Activated CD4-positive, alpha-beta T cell treated with anti-CD3 and anti-CD28 coated beads, Interleukin-2, amount 50 U/mL, for 24 hours (primary cell): ENCODE results near the gene CFAP97.
"Not testable (repeated sequence)": the region's sequence is repeated elsewhere in the genome, so short reads cannot be mapped to it uniquely, and the experiment has no call there.

Experiments
- DNase-seq, 2 donors: peaks; one replicate each; pipeline ENCODE4 v3.0.0-alpha.2; 2020; ENCODE audit warnings: low read depth in 1 of 2, low spot score in 1 of 2

CFAP97 gene

GRCh38 chr4:185142912-185143600, 60.7 kb downstream of the CFAP97 start, which contains the start of gene SLC25A4:
TSS of gene SLC25A4 (plus strand) at chr4:185143266. CDS start at chr4:185143373, 107 bp downstream.
- DNase-seq: peak; percentile 64 to 72

- no peak for DNase-seq
These were observed 61.3 kb downstream of the CFAP97 start for GRCh38 chr4:185142564-185142911.

- no peak for DNase-seq
These were observed 62.0 kb downstream of the CFAP97 start for GRCh38 chr4:185141777-185142176.

GRCh38 chr4:185139736-185140135, 64.1 kb downstream of the CFAP97 start:
- no peak for DNase-seq

GRCh38 chr4:185138161-185138560, 65.6 kb downstream of the CFAP97 start:
- no peak for DNase-seq

- DNase-seq: no peak
These were observed 66.4 kb downstream of the CFAP97 start for GRCh38 chr4:185137233-185137925.

GRCh38 chr4:185134307-185134869, 69.4 kb downstream of the CFAP97 start:
- DNase-seq: no peak

GRCh38 chr4:185128272-185129119, 75.3 kb downstream of the CFAP97 start:
- DNase-seq: peak in 1 of 2 donors; percentile 2

- no peak for DNase-seq
These were observed 76.5 kb downstream of the CFAP97 start for GRCh38 chr4:185127021-185127925.

GRCh38 chr4:185124006-185124405, 79.8 kb downstream of the CFAP97 start:
- no peak for DNase-seq

GRCh38 chr4:185122681-185123345, 81.0 kb downstream of the CFAP97 start:
- DNase-seq: no peak

- DNase-seq: no peak
These were observed 83.2 kb downstream of the CFAP97 start for GRCh38 chr4:185120631-185120946.

- DNase-seq: no peak
These were observed 83.7 kb downstream of the CFAP97 start for GRCh38 chr4:185119927-185120630.

GRCh38 chr4:185119467-185119866, 84.3 kb downstream of the CFAP97 start:
- not testable (repeated sequence) for DNase-seq

- DNase-seq: no peak
These were observed 84.9 kb downstream of the CFAP97 start for GRCh38 chr4:185118876-185119275.

- DNase-seq: no peak
These were observed 86.4 kb downstream of the CFAP97 start for GRCh38 chr4:185117300-185117934.

GRCh38 chr4:185115827-185116232, 88.0 kb downstream of the CFAP97 start:
- no peak for DNase-seq

- no peak for DNase-seq
These were observed 90.5 kb downstream of the CFAP97 start for GRCh38 chr4:185113340-185113739.

- DNase-seq: no peak
These were observed 91.7 kb downstream of the CFAP97 start for GRCh38 chr4:185112104-185112503.
